Astrocyte (in vitro differentiated cells and primary cell): ENCODE measurements around the gene RAB35. TPM values are rescaled to one million over a fixed set of nuclear protein-coding genes. Genes with fewer than 3 reads are reported as not detected.

Source experiments
- DNase-seq: peaks from one replicate; pipeline ENCODE4 v3.0.0-alpha.2; 2010; ENCODE audit warnings: low read depth
- FAIRE-seq: peaks from 2 replicates; lab custom pipeline; 2011; peaks lifted over from hg19 to GRCh38; lab: Jason Lieb, UNC
- H2AFZ ChIP-seq: 2 replicates; pipeline ENCODE4 v1.6.0; 2012; ENCODE audit warnings: low read depth, low read length, inconsistent platforms
- H3K27ac ChIP-seq: 2 replicates; pipeline ENCODE4 v1.5.1; 2011; ENCODE audit warnings: low read depth, low read length, inconsistent platforms
- H3K27me3 ChIP-seq: 2 replicates; pipeline ENCODE4 v1.6.0; 2011; ENCODE audit warnings: low read length, inconsistent platforms; ENCODE audit not compliant: insufficient read depth
- H3K36me3 ChIP-seq: 2 replicates; pipeline ENCODE4 v1.5.1; 2011; ENCODE audit warnings: low read length, inconsistent platforms; ENCODE audit not compliant: insufficient read depth
- H3K4me1 ChIP-seq: 2 replicates; pipeline ENCODE4 v1.5.1; 2011; ENCODE audit warnings: low read length, inconsistent platforms; ENCODE audit not compliant: insufficient read depth
- H3K4me2 ChIP-seq: 2 replicates; pipeline ENCODE4 v1.6.0; 2012; ENCODE audit warnings: low read length, inconsistent platforms
- H3K4me3 ChIP-seq: 2 replicates; pipeline ENCODE4 v1.5.1; 2011; ENCODE audit warnings: low read depth, mild to moderate bottlenecking, low read length, inconsistent platforms; ENCODE audit not compliant: insufficient read depth
- H3K79me2 ChIP-seq: 2 replicates; pipeline ENCODE4 v1.6.0; 2012; ENCODE audit warnings: mild to moderate bottlenecking, low read length, inconsistent platforms; ENCODE audit not compliant: insufficient read depth
- H3K9ac ChIP-seq: 2 replicates; pipeline ENCODE4 v1.6.0; 2012; ENCODE audit warnings: mild to moderate bottlenecking, low read length, inconsistent platforms
- H3K9me3 ChIP-seq: 2 replicates; pipeline ENCODE4 v1.5.1; 2012; ENCODE audit warnings: low read depth, mild to moderate bottlenecking, low read length, inconsistent platforms; ENCODE audit not compliant: insufficient read depth
- H4K20me1 ChIP-seq: 2 replicates; pipeline ENCODE4 v1.6.0; 2012; ENCODE audit warnings: low read length, inconsistent platforms; ENCODE audit not compliant: insufficient read depth
- H3K27ac Mint-ChIP-seq: one replicate; pipeline ENCODE4 v1.8.0; 2021; ENCODE audit warnings: mild to moderate bottlenecking, mixed read lengths; ENCODE audit not compliant: unreplicated experiment
- H3K27me3 Mint-ChIP-seq: one replicate; pipeline ENCODE4 v1.8.0; 2021; ENCODE audit warnings: low read depth, mixed read lengths; ENCODE audit not compliant: unreplicated experiment
- H3K36me3 Mint-ChIP-seq: one replicate; pipeline ENCODE4 v1.8.0; 2021; ENCODE audit warnings: low read depth, mixed read lengths; ENCODE audit not compliant: unreplicated experiment
- H3K4me1 Mint-ChIP-seq: one replicate; pipeline ENCODE4 v1.8.0; 2021; ENCODE audit warnings: low read depth, mixed read lengths; ENCODE audit not compliant: unreplicated experiment
- H3K4me3 Mint-ChIP-seq: one replicate; pipeline ENCODE4 v1.8.0; 2021; ENCODE audit warnings: mild to moderate bottlenecking, moderate library complexity, mixed read lengths; ENCODE audit not compliant: unreplicated experiment
- H3K9me3 Mint-ChIP-seq: one replicate; pipeline ENCODE4 v1.8.0; 2021; ENCODE audit warnings: mild to moderate bottlenecking, mixed read lengths; ENCODE audit not compliant: unreplicated experiment
- EZH2 ChIP-seq: IDR thresholded peaks from 2 replicates; pipeline ENCODE4 v1.6.1; 2012; ENCODE audit warnings: mild to moderate bottlenecking, low read length, inconsistent platforms; ENCODE audit not compliant: insufficient read depth
- total RNA-seq: library from RNA; stranded (reverse); gene quantifications from 2 replicates; pipeline ENCODE4 v1.2.1, GENCODE V29; 2021
- TF ChIP-seq, protein P1 (sequence below): IDR thresholded peaks from 2 replicates; pipeline ENCODE4 v1.5.1; 2011; ENCODE audit warnings: low read depth, mild to moderate bottlenecking, inconsistent platforms, low read length, moderate library complexity; ENCODE audit not compliant: insufficient read depth

Gene RAB35
- total RNA-seq, 1 donor from 2014 or later: 63.3 TPM

DNA sequence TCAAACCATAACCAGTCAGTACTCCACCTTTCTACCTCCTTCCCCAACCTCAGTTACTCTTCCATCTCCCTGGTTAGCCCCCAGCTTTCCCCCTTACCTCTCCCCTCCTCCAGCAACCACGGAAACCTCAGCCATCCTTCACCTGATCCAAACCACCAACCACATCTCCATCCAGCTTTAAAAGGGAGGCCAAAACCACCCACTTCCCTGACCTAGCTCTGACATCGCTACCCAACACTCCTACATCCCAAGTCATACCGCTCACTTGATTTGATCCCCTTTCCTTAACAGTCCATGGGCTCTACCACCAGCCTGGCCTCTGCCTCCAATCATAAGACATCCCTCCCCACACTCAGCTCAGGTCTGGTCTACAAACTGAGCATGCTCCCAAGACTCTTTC lies 1.5 kb downstream of the RAB35 start:
- H3K9me3 ChIP-seq: no peaks in the 10 kb centered on the region
- H3K4me1 Mint-ChIP-seq: peaks cover 29% of the 10 kb centered on the region
- H3K79me2 ChIP-seq: peaks cover 79% of the 10 kb centered on the region
- H3K4me1 ChIP-seq: peaks cover 26% of the 10 kb centered on the region
- H2AFZ ChIP-seq: no peak overlapping the region
- peak overlapping the region; percentile 98 for H3K4me3 ChIP-seq
- no peaks in the 10 kb centered on the region for H3K27me3 Mint-ChIP-seq
- peaks cover 72% of the 10 kb centered on the region for H4K20me1 ChIP-seq
- peak overlapping the region; percentile 99 for H3K4me2 ChIP-seq
- peak overlapping the region; percentile 97 for H3K4me3 Mint-ChIP-seq
- no peak overlapping the region for H3K27ac ChIP-seq
- peaks cover 11% of the 10 kb centered on the region for H3K36me3 Mint-ChIP-seq
- FAIRE-seq: no peak
- H3K36me3 ChIP-seq: no peaks in the 10 kb centered on the region
- peak; percentile 47 for DNase-seq
- no peaks in the 10 kb centered on the region for H3K27me3 ChIP-seq
- no peaks in the 10 kb centered on the region for H3K9me3 Mint-ChIP-seq
- H3K27ac Mint-ChIP-seq: peak overlapping the region; percentile 30
- H3K9ac ChIP-seq: peak overlapping the region; percentile 92
- no peak for TF ChIP-seq EZH2
- TF ChIP-seq, protein P1, sequence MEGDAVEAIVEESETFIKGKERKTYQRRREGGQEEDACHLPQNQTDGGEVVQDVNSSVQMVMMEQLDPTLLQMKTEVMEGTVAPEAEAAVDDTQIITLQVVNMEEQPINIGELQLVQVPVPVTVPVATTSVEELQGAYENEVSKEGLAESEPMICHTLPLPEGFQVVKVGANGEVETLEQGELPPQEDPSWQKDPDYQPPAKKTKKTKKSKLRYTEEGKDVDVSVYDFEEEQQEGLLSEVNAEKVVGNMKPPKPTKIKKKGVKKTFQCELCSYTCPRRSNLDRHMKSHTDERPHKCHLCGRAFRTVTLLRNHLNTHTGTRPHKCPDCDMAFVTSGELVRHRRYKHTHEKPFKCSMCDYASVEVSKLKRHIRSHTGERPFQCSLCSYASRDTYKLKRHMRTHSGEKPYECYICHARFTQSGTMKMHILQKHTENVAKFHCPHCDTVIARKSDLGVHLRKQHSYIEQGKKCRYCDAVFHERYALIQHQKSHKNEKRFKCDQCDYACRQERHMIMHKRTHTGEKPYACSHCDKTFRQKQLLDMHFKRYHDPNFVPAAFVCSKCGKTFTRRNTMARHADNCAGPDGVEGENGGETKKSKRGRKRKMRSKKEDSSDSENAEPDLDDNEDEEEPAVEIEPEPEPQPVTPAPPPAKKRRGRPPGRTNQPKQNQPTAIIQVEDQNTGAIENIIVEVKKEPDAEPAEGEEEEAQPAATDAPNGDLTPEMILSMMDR: no peak

DNA sequence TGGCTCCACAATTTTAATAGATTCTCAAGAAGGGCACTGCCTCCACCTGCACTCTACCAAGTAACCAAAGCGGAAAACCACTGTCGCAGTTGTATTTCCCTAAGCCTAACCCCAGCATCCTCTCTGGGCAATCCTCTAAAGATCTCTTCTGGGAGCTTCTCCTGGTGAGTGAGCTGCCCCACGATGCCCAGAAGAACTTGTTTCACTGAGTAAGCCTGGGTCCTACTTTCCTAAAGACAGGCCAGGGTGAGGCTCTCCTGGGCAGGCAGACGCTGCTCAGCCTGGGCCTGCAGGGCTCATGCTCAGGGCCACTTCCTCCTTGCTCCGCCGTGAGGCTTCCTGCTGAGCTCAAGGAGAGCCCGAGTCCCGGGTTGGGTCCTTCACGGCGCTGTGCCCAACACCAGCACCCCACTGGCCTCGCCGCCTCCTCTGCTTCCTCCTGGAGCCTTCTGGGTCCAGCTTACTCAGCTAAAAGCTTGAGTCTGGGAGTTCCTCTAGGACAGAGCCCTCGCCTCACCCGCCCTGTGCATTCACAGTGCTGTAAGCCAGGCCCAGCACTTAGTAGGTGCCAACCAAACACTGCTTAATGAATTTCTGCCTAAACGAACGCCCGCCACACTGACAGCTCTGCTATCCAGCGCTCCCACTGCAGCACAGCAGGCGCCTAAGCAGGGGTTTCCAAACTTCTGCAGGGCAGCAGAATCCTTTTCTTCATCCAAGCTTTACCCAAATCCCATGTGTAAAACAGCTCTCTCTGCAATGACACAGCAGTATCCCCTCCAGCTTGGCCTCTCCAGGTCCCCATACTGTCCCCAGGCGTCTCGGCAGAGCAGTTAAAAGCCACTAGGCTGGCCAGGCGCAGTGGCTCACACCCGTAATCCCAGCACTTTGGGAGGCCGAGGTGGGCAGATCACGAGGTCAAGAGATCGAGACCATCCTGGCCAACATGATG lies 5.7 kb downstream of the RAB35 start:
- DNase-seq (no peak), FAIRE-seq (no peak)
- no peak overlapping the region for H3K4me2 ChIP-seq
- H3K27me3 Mint-ChIP-seq: no peaks in the 10 kb centered on the region
- no peak overlapping the region for H2AFZ ChIP-seq
- H3K36me3 ChIP-seq: no peaks in the 10 kb centered on the region
- H3K4me1 Mint-ChIP-seq: peaks cover 15% of the 10 kb centered on the region
- H3K36me3 Mint-ChIP-seq: peaks cover 11% of the 10 kb centered on the region
- H3K27ac Mint-ChIP-seq: no peak overlapping the region
- H3K4me3 ChIP-seq: no peak overlapping the region
- H3K4me1 ChIP-seq: peaks cover 12% of the 10 kb centered on the region
- H3K9me3 Mint-ChIP-seq: no peaks in the 10 kb centered on the region
- H3K27me3 ChIP-seq: no peaks in the 10 kb centered on the region
- no peak overlapping the region for H3K4me3 Mint-ChIP-seq
- no peak overlapping the region for H3K27ac ChIP-seq
- peaks cover 98% of the 10 kb centered on the region for H3K79me2 ChIP-seq
- no peak overlapping the region for H3K9ac ChIP-seq
- no peak for TF ChIP-seq EZH2
- TF ChIP-seq, protein P1: no peak
- H4K20me1 ChIP-seq: peaks cover 96% of the 10 kb centered on the region
- H3K9me3 ChIP-seq: no peaks in the 10 kb centered on the region
